Spinal cord (tissue), 10 donors: ENCODE results near the gene GIGYF2. TPM values are rescaled to one million over a fixed set of nuclear protein-coding genes. Genes with fewer than 3 reads are reported as not detected.

Source experiments
- DNase-seq, 6 donors: peaks; one replicate each; pipeline versions ENCODE4 v3.0.0 to v3.0.0-alpha.2; 2013 to 2015; ENCODE audit warnings: low spot score in 6 of 6, low read depth in 4 of 6
- H3K27ac ChIP-seq: one replicate; pipeline ENCODE4 v1.5.1; 2013; ENCODE audit warnings: low read depth, low read length, control low read depth
- H3K27me3 ChIP-seq: one replicate; pipeline ENCODE4 v1.6.1; 2013; ENCODE audit warnings: low read length; ENCODE audit not compliant: control insufficient read depth, insufficient read depth
- H3K36me3 ChIP-seq: one replicate; pipeline ENCODE4 v1.6.1; 2013; ENCODE audit warnings: low read length; ENCODE audit not compliant: control insufficient read depth, insufficient read depth
- H3K4me1 ChIP-seq: one replicate; pipeline ENCODE4 v1.6.1; 2013; ENCODE audit warnings: low read length; ENCODE audit not compliant: control insufficient read depth, insufficient read depth
- H3K4me3 ChIP-seq: one replicate; pipeline ENCODE4 v1.5.1; 2013; ENCODE audit warnings: low read depth, low read length, control low read depth
- H3K9me3 ChIP-seq: one replicate; pipeline ENCODE4 v1.6.1; 2013; ENCODE audit warnings: low read length; ENCODE audit not compliant: control insufficient read depth, insufficient read depth
- WGBS: methylation state at CpG from one replicate; pipeline ENCODE4 v1.1.5; 2013; ENCODE audit warnings: missing lambda C conversion rate; ENCODE audit not compliant: insufficient coverage; 5-methylcytosine and 5-hydroxymethylcytosine counted together
- polyA plus RNA-seq, 2 donors: library from polyadenylated mRNA; unstranded; fragments of 120-200 nt; gene quantifications; one replicate each; pipeline ENCODE4 v1.2.1, GENCODE V29; 2013; ENCODE audit not compliant: insufficient read length in 2 of 2
- total RNA-seq, 2 donors: library from RNA; depleted of rRNA in 1 of 2; stranded (reverse); fragments of 120-200 nt in 1 of 2; fragments of >200 nt in 1 of 2; gene quantifications; one replicate each; pipeline versions ENCODE4 v1.2.3 to v1.2.4, GENCODE V29; 2013 to 2014
- donor health status: healthy.

Gene GIGYF2
- total and polyA plus RNA-seq, 4 donors = 38.9 to 98.7 (median 65.5) TPM

- 93% methylated on average over 8 of the region's 9 CpGs for WGBS
- H3K36me3 ChIP-seq = peaks cover 35% of the 10 kb centered on the region
Measured at GRCh38 chr2:232860593-232861241, 163.6 kb downstream of the GIGYF2 start.

DNA sequence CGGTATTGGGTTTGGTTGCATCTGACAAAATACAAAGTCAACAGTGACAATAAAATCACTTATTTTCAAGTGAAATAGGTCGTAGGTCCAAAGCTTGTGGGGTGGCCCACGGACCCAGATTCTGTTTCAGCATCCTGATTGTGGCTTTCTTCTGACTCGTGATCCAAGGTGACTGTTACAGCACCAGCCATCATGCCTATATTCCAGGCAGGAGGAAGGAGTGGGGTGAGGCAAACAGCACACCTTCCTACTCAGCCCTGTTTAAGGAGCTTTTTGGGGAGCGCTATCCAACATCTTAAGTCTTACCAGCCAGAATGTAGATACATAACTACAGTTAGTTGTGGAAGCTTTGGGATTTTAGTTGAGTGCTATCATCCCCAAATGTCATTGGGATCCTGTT, 164.2 kb downstream of the GIGYF2 start:
- DNase-seq = no peak
- Histone ChIP-seq H3K27ac (no peak overlapping the region), H3K9me3 (no peaks in the 10 kb centered on the region), H3K4me1 (no peaks in the 10 kb centered on the region), H3K36me3 (peaks cover 28% of the 10 kb centered on the region), H3K27me3 (no peaks in the 10 kb centered on the region), H3K4me3 (no peak overlapping the region)
- 96% methylated on average over 3 of the region's 5 CpGs for WGBS

More at GRCh38 chr2:232860593-232861241, 163.6 kb downstream of the GIGYF2 start:
- no peaks in the 10 kb centered on the region for H3K27me3 ChIP-seq
- no peak for DNase-seq
- H3K9me3 ChIP-seq = no peaks in the 10 kb centered on the region
- H3K4me3 ChIP-seq = no peak overlapping the region
- H3K27ac ChIP-seq = no peak overlapping the region
- H3K4me1 ChIP-seq = no peaks in the 10 kb centered on the region

- H3K4me1 ChIP-seq = no peaks in the 10 kb centered on the region
- H3K27me3 ChIP-seq = no peaks in the 10 kb centered on the region
- no peak for DNase-seq
- no peak overlapping the region for H3K27ac ChIP-seq
- H3K36me3 ChIP-seq = peaks cover 9% of the 10 kb centered on the region
- H3K4me3 ChIP-seq = no peak overlapping the region
- WGBS = 89% methylated on average over 1 of the region's 2 CpGs
- H3K9me3 ChIP-seq = no peaks in the 10 kb centered on the region
Measured at GRCh38 chr2:232863996-232864395, 166.9 kb downstream of the GIGYF2 start.

- Histone ChIP-seq H3K4me1 (peaks cover 4% of the 10 kb centered on the region), H3K9me3 (no peaks in the 10 kb centered on the region), H3K27me3 (no peaks in the 10 kb centered on the region), H3K4me3 (no peak overlapping the region), H3K27ac (no peak overlapping the region), H3K36me3 (peaks cover 4% of the 10 kb centered on the region)
- DNase-seq = no peak
- WGBS = no CpG with 5 or more reads among the region's 1 CpG
Measured at GRCh38 chr2:232865165-232865564, 168.0 kb downstream of the GIGYF2 start.

GRCh38 chr2:232866104-232866503, 169.0 kb downstream of the GIGYF2 start:
- no peak overlapping the region for H3K4me3 ChIP-seq
- H3K27ac ChIP-seq = no peak overlapping the region
- no CpG with 5 or more reads among the region's 4 CpGs for WGBS
- no peak for DNase-seq
- no peaks in the 10 kb centered on the region for H3K9me3 ChIP-seq
- no peaks in the 10 kb centered on the region for H3K27me3 ChIP-seq
- H3K36me3 ChIP-seq = peaks cover 11% of the 10 kb centered on the region
- peaks cover 11% of the 10 kb centered on the region for H3K4me1 ChIP-seq

DNA sequence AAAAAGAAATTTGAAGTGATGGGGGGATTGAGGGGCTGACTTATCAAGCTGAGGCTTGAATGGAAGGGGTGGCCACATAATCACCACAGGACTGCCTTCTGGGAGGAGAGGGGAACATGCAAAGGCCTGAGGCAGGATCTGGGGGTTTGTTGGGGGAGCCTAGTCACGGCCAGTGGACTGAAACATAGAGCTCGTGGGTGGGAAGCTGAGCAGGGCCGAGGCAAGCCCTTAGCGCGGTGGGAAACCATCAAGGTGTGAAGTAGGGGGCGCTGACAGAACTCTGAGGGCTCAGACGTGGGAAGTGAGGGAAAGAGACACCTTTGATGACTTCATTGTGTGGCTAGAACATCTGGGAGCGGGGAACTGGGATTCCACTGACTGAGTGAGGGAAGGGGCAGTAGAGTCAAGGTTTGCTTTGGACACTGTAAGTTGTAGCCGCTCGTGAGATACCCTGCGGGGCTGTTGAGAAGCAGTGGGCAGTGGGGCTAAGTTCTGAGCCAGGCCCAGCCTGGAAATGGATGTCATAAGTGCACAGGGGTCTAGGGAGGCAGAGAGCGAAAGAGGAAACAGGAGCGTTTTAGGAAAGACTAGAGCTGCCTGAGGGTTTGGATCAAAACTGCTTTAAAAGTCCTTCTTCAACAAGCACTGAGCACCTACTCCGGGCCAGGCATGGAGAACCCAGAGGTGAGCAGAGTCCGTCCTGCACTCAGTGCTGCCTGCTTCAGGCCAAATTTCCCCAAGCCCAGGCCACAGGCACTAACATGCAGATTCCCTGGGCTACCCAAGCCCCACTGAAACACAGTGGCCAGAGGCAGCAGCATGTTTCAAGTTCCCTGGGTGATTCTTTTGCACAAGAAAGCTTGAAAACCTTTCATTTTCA, 172.2 kb downstream of the GIGYF2 start:
- Histone ChIP-seq H3K36me3 (peaks cover 34% of the 10 kb centered on the region), H3K27me3 (no peaks in the 10 kb centered on the region), H3K4me3 (no peak overlapping the region), H3K4me1 (peaks cover 40% of the 10 kb centered on the region), H3K9me3 (no peaks in the 10 kb centered on the region), H3K27ac (no peak overlapping the region)
- DNase-seq = no peak
- WGBS = 67% methylated on average over 15 of the region's 15 CpGs

GRCh38 chr2:232870018-232870765, 173.1 kb downstream of the GIGYF2 start, which contains the start of gene SNORC:
Gene SNORC, plus strand, starts transcription at chr2:232870264. Its CDS starts 78 bp downstream, at chr2:232870342.
- Histone ChIP-seq H3K27ac (no peak within 1 kb of the TSS), H3K4me3 (no peak within 1 kb of the TSS), H3K9me3 (no peaks in the 10 kb centered on the region), H3K4me1 (peaks cover 46% of the 10 kb centered on the region), H3K27me3 (no peaks in the 10 kb centered on the region), H3K36me3 (peaks cover 39% of the 10 kb centered on the region)
- WGBS = 94% methylated on average over 14 of the region's 21 CpGs
- DNase-seq = no peak

GRCh38 chr2:232870766-232871371, 173.7 kb downstream of the GIGYF2 start:
- no peak for DNase-seq
- 78% methylated on average over 17 of the region's 17 CpGs for WGBS
- peaks cover 53% of the 10 kb centered on the region for H3K4me1 ChIP-seq
- H3K27me3 ChIP-seq = no peaks in the 10 kb centered on the region
- H3K9me3 ChIP-seq = no peaks in the 10 kb centered on the region
- peaks cover 39% of the 10 kb centered on the region for H3K36me3 ChIP-seq
- no peak overlapping the region for H3K4me3 ChIP-seq
- H3K27ac ChIP-seq = no peak overlapping the region

- no peak overlapping the region for H3K27ac ChIP-seq
Measured at GRCh38 chr2:232871418-232871834, 174.3 kb downstream of the GIGYF2 start.

More at GRCh38 chr2:232871418-232871834, 174.3 kb downstream of the GIGYF2 start:
- 82% methylated on average over 14 of the region's 15 CpGs for WGBS
- Histone ChIP-seq H3K4me3 (no peak overlapping the region), H3K9me3 (no peaks in the 10 kb centered on the region), H3K36me3 (peaks cover 39% of the 10 kb centered on the region), H3K4me1 (peaks cover 53% of the 10 kb centered on the region), H3K27me3 (no peaks in the 10 kb centered on the region)
- peak in 1 of 6 donors; percentile 27 for DNase-seq
